Mucosa of descending colon (tissue), 3 donors: ENCODE data around the gene ASF1A. TPM values are rescaled to one million over a fixed set of nuclear protein-coding genes. Genes with fewer than 3 reads are reported as not detected.

Experiments used
- ATAC-seq: fragments of 200-7000 bp; cut with Tn5 transposase; one replicate; pipeline ENCODE4 v1.9.1; 2020; ENCODE audit warnings: mild to moderate bottlenecking, moderate library complexity
- DNase-seq, 3 donors: peaks; one replicate each; pipeline ENCODE4 v3.0.0-alpha.2; 2020
- H3K36me3 ChIP-seq: fragments of 200-600 bp; one replicate; pipeline ENCODE4 v1.8.0; 2021; ENCODE audit warnings: low read depth, mild to moderate bottlenecking
- H3K4me1 ChIP-seq: fragments of 200-600 bp; one replicate; pipeline ENCODE4 v1.8.0; 2021; ENCODE audit warnings: low read depth, mild to moderate bottlenecking
- H3K4me3 ChIP-seq: fragments of 200-600 bp; one replicate; pipeline ENCODE4 v1.8.0; 2021; ENCODE audit warnings: mild to moderate bottlenecking
- H3K9me3 ChIP-seq: fragments of 200-600 bp; one replicate; pipeline ENCODE4 v1.8.0; 2021; ENCODE audit warnings: mild to moderate bottlenecking
- intact Hi-C, 2 donors: fragments of 100-400 bp; cut with DNase I in 1 of 2; cut with micrococcal nuclease in 1 of 2; formaldehyde crosslinking; loops; one replicate each; pipeline versions ENCODE4 v1.11.0 to v1.11.1; 2022; cut with DNase I, micrococcal nuclease
- long read RNA-seq, 2 donors: library from polyadenylated mRNA; unstranded; transcript quantifications; one replicate each; pipeline ENCODE4 v2.0.0, GENCODE V29; 2019 to 2021
- total RNA-seq, 3 donors: library from RNA; stranded (reverse); fragmentation: NEBNext Ultra II Directional in 2 of 3; extraction: Animal tissue kit (Norgen Biotek cat#: 25700) in 2 of 3; gene quantifications; one replicate each; pipeline versions ENCODE4 v1.2.1 to v1.2.4, GENCODE V29; 2021 to 2023
- TF ChIP-seq, protein P1 (sequence below): fragments of 200-600 bp; IDR thresholded peaks from one replicate; pipeline ENCODE4 v1.8.0; 2022; ENCODE audit warnings: antibody characterized with exemption, mild to moderate bottlenecking
- donor health status: DM: no; HTN: no; CAD: no; lungs with moderate emphysema.
- donor health status: DM: no; HTN: no; CAD: no.
- donor health status: DM: no; HTN: yes; CAD: no.

The ASF1A gene
- 10 to 100 TPM; 14.3 to 22.2 (median 17.1) TPM for total RNA-seq
- long read RNA-seq, donor 1, transcript ASF1A-201 (4 exons, 2,362 nt) = major isoform, 25 of 28 reads
- long read RNA-seq, donor 1, partial matches to known transcripts = 0 of 28 reads
- long read RNA-seq, donor 1, other reads (novel, unspliced or antisense) = 3 of 28 reads
- long read RNA-seq, donor 2, transcript ASF1A-201 (4 exons, 2,362 nt) = major isoform, 20 of 20 reads
- long read RNA-seq, donor 2, partial matches to known transcripts = 0 of 20 reads
- long read RNA-seq, donor 2, other reads (novel, unspliced or antisense) = 0 of 20 reads

DNA sequence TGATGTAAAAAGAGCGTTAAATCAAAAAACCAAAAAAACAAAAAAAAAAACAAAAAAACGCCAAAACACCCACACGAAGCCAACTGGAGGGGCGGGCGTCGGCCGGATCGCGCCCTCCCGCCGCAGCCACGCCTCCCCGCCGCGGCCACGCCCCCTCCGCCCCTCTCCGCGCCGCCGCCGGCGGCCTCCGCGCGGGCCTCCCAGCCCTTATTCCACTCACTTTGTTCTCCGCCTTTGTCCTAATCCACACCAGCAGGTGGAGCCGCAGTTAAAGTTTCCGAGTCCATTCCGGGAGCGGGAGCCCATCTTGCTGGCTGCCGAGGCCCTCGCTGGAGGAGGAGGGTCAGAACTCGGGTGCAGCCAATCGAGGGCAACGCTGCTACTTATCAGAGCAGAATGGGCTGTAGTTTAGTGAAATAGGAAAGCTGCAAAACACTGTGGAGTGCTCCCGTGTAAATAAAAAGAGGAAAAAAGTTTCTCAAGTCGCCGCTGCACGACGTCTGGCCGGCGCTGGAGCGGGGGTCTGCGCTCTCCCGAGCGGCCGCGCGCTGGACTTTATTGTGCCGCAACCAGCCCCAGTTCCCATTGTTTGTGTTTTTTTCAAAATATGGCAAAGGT, at the start of gene ASF1A:
TSS of gene ASF1A (plus strand) at position 346 of the 618 bp plus-strand sequence. CDS start at position 608, 262 bp downstream.
- TF ChIP-seq, protein P1, sequence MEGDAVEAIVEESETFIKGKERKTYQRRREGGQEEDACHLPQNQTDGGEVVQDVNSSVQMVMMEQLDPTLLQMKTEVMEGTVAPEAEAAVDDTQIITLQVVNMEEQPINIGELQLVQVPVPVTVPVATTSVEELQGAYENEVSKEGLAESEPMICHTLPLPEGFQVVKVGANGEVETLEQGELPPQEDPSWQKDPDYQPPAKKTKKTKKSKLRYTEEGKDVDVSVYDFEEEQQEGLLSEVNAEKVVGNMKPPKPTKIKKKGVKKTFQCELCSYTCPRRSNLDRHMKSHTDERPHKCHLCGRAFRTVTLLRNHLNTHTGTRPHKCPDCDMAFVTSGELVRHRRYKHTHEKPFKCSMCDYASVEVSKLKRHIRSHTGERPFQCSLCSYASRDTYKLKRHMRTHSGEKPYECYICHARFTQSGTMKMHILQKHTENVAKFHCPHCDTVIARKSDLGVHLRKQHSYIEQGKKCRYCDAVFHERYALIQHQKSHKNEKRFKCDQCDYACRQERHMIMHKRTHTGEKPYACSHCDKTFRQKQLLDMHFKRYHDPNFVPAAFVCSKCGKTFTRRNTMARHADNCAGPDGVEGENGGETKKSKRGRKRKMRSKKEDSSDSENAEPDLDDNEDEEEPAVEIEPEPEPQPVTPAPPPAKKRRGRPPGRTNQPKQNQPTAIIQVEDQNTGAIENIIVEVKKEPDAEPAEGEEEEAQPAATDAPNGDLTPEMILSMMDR = peak; percentile 56
- no peaks in the 10 kb centered on the region for H3K9me3 ChIP-seq
- ATAC-seq = peak; percentile 92
- peaks cover 5% of the 10 kb centered on the region for H3K4me1 ChIP-seq
- peak; percentile 97 to 98 (median 97) for DNase-seq
- intact Hi-C loops = no loop called here
- peak within 1 kb of the TSS; percentile 66 for H3K4me3 ChIP-seq
- H3K36me3 ChIP-seq = no peaks in the 10 kb centered on the region

- ATAC-seq (no peak), DNase-seq (no peak)
- no peaks in the 10 kb centered on the region for H3K9me3 ChIP-seq
- no peaks in the 10 kb centered on the region for H3K36me3 ChIP-seq
- intact Hi-C loops = no loop called here
- TF ChIP-seq, protein P1 = no peak
- no peaks in the 10 kb centered on the region for H3K4me1 ChIP-seq
- H3K4me3 ChIP-seq = no peak overlapping the region
Measured at GRCh38 chr6:118844915-118845314, 49.0 kb upstream of the ASF1A start.

DNA sequence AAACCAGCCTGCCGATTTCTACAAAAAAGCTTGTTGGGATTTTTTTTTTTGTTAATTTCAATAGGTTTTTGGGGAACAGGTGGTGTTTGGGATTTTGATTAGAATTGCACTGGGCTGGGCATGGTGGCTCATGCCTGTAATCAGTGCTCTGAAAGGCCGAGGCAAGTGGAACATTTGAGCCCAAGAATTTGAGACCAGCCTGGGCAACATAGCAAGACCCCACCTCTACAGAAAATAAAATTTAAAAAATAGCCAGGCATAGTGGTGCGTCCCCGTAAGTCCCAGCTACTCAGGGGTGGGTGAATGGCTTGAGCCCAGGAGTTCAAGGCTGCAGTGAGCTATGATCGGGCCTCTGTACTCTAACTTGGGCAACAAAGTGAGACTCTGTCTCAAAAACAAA, 40.5 kb upstream of the ASF1A start:
- ATAC-seq = no peak
- intact Hi-C loops = no loop called here

GRCh38 chr6:118856301-118856700, 37.7 kb upstream of the ASF1A start:
- H3K36me3 ChIP-seq = no peaks in the 10 kb centered on the region
- ATAC-seq = no peak

More for the DNA sequence above, 40.5 kb upstream of the ASF1A start:
- DNase-seq = no peak
- Histone ChIP-seq H3K4me1 (no peaks in the 10 kb centered on the region), H3K36me3 (no peaks in the 10 kb centered on the region), H3K9me3 (no peaks in the 10 kb centered on the region), H3K4me3 (no peak overlapping the region)
- TF ChIP-seq, protein P1 = no peak

GRCh38 chr6:118859517-118860064, 34.4 kb upstream of the ASF1A start:
- H3K9me3 ChIP-seq = no peaks in the 10 kb centered on the region
- H3K4me3 ChIP-seq = no peak overlapping the region
- intact Hi-C loops = no loop called here
- no peaks in the 10 kb centered on the region for H3K36me3 ChIP-seq
- peak; percentile 28 for ATAC-seq
- H3K4me1 ChIP-seq = no peaks in the 10 kb centered on the region
- TF ChIP-seq, protein P1 = no peak
- DNase-seq = no peak

More at GRCh38 chr6:118856301-118856700, 37.7 kb upstream of the ASF1A start:
- no peaks in the 10 kb centered on the region for H3K4me1 ChIP-seq
- H3K4me3 ChIP-seq = no peak overlapping the region
- DNase-seq = no peak
- TF ChIP-seq, protein P1 = no peak
- intact Hi-C loops = no loop called here
- no peaks in the 10 kb centered on the region for H3K9me3 ChIP-seq
